AG08395 (cell line): ENCODE data around the gene MICU1.
A peak's percentile ranks its signal among the peaks of the same experiment; 100 is the strongest.

Experiments
- DNase-seq: peaks from one replicate; pipeline ENCODE4 v3.0.0; 2012; ENCODE audit warnings: mixed read lengths, low spot score

MICU1 gene

DNA sequence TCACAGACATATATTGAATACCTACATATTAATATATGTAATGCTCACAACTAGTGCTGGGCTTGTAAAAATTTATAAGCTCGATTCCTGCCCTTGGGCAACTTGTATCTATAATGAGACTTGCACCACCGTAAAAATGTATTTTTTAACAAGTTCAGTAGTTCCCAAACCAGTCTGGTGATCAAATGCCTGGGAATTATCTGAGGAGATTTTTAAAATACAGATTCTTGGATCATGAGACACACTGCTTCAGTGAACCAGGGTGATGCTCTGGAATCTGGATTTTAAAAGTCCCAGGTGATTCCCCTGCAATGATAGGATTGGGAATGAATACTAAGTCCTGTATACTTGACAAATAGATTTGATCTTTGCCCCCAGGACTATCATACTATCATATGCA, 4.3 kb upstream of the MICU1 start:
- DNase-seq: no peak

DNA sequence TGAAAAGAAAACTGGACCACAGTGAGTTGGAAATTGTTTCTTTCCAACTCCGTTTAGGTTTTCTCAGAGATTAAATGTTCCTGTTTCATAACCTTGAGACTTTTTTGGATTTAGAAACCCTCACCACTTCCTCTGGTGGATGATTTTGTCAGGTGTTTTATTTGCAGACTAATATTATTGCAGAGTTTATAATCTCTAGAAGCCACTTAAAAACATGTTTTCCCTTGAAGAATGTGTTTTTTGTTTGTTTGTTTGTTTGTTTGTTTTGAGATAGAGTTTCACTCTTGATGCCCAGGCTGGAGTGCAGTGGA, 520 bp upstream of the MICU1 start:
- DNase-seq: no peak

DNA sequence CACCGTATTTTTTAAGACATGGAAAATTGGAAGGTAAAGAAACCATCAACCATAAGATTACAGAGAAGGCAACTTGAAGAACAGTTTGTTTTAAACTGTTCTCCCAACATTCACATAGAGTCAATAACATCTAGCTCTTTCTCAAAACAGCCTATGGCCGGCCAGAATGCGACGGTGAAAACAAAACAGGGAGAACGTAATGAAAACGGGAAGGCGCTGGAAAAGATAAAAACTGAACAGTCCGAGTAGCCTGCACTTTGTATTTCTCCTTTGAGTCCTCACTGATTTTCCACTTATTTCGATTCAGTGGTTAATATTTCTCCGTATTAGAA, 637 bp downstream of the MICU1 start:
- DNase-seq: no peak

DNA sequence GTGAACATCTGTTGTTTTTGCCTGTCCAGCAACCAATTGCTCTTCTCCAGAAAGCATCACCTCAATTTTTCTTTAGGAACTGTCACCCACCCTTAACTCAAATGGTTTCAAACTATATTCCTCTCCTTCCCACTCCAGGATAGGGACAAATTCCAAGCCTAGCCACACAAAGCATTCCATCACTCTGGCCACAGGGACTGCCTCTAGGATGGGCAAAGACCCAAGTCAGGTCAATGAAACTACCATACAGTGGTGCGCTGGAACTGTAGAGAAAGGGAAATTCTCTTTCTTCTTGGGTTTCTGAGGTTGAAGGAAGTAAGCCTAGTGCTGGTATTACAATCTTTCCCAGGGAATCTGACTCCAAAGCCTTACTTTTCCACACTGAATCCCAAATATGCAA, 3.6 kb downstream of the MICU1 start:
- DNase-seq: no peak

DNA sequence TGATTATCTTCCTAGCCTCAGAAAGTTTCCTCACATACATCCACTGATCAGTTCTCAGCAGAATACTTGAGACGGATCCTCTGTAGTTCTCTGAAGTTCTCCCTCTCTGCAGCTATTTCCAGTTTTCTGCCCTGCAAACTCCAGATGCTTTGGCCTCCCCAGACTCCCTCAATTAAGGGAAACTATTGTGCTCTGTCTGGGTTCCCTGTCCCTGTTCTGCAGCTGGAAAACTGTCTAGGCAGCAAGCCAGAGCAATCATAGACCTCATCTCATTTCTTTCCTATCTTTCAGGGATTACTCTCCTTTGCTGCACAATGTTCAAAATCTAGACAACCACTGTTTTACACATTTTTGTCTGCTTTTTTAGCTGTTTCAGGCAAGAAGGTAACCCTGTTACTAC, 9.2 kb downstream of the MICU1 start:
- DNase-seq: no peak

DNA sequence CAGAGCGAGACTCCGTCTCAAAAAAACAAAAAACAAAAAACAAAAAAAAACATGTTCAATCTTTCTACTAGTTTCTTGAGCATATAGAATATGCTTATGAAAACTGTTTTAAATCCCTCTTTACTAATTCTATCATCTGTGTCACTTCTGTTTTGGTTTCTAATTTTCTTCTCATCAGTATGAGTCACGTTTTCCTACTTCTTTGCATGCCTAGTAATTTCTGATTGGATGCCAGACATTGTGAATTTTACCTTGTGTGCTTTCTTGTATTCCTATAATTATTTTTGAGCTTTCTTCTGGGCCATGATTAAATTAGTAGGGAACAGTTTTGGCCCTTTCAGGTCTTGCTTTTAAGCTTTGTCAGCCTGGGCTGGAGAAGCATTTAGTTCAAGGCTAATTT, 9.9 kb downstream of the MICU1 start:
- DNase-seq: no peak

DNA sequence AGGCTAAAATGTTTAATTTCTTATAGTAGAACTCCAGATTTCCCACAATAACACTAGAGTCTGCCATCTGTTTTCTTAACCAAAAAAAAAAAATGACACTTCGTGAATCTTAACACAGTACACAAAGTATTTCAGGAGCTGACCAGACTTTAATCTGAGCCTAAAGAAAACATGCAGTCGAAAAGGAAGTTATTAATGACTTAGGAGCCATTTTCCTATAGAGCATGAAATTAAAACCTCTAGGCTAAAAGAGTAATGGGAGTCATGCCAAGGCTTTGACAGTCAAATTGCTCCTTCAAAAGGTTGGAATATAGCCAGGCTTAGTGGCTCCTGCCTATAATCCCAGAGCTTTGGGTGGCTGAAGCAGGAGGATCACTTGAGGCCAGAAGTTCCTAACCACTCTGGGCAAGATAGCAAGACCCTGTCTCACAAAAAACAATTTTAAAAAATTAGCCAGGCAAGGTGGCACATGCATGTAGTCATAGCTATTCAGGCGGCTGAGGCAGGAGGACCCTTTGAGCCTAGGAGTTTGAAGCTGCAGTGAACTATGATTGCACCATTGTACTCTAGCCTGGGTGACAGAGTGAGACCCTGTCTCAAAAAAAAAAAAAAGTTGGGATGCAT, 13.6 kb downstream of the MICU1 start:
- DNase-seq: no peak

DNA sequence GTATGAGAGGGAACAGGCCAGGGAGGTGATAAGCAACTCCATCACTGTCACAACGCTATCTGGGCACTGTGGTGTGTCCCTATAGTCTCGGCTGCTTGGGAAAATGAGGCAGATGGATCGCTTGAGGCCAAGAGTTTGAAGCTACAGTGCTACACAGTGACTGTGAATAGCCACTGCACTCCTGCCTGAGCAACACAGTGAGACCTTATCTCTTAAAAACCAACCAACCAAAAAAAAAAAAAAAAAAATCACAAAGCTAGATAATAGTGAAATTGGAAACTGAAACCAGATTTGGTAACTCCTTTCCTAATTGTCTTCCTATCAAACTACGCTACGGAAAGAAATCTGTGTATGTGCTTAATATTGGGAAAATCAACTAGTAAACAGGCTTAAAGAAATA, 14.1 kb downstream of the MICU1 start:
- no peak for DNase-seq

DNA sequence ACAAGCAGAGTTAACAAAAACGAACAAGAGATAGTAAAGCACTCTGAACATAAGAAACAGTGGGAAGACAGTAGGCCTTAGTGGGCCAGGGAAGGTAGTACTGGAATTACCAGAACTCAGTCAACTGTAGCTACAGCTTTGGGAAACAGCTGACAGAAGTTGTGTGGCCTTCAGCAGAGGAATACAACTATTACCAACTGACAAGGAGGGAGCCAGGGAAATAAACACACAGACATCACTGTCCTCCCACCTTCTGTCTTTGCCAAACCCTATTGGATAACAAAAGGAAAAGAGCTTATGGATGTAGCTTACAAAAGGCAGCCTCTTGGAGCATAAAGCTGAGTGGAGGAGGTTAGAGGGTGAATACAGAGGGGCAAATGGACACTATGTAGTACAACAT, 15.4 kb downstream of the MICU1 start:
- DNase-seq: no peak

DNA sequence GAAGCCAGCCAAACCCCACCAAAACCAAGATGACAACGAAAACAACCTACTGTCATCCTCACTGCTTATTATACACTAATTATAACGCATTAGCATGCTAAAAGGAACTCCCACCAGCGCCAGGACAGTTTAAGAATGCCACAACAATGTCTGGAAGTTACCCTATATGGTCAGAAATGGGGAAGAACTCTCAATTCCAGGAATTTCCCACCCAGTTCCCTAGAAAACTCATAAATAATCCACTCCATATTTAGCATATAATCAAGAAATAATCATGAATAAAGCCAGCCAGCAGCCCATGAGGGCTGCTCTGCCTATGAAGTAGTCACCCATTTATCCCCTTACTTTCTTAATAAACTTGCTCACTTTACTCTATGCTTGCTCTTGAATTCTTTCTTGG, 20.8 kb downstream of the MICU1 start:
- DNase-seq: no peak

DNA sequence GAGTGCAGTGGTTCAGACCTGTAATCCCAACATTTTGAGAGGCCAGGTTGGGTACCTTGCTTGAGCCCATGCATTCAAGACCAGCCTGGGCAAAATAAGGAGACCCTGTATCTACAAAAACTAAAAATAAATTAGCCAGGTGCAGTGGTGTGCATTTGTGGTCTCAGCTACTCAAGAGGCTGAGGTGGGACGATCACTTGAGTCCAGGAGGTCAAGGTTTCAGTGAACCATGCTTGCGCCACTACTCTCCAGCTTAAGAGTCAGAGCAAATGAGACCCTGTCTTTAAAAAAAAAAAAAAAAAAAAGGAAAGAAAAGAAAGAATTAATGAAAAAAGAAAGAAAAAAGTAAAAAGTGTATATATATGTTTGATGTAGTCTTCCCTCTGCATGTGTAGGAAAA, 24.7 kb downstream of the MICU1 start:
- DNase-seq: no peak

DNA sequence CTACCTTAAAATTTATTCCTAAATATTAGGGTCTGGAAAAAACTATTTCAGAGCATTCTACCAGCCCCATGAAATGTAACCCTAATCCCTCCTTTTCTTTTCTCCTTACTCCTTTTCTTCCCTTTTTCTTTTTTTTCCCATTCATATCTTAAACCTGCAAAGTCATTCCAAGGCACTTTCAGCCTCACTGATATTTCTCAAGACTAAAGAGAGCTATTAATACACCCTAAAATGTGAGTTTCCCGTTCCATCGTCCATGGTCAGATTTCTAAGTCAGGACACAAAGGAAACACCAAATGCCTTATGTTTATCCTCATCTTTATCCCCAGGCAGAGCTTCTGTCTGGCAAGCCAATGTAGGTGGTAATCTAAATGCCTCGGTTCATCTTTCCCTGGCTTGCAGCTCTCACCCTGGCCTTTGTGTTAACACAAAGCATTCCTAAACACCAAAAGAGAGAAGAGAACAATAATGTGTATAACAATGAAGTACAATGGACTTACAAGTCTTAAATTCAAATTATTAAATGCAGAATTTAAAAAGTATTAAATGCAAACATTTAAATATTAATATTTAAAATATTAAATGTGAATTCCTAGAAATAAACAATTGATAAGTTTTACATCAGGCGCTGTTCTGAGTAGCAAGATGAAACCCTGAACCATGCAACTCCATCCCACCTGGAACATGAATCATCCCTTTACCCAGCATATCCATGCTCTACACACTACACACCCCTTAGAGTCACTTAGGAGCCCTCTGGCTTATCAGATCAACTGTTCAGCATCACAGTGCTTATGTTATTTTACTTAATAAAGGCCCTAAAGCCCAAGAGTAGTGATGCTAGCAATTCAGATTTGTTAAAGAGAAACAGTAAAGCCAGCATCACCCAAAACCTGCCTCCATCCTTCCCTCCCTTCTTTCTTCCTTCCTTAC, 26.8 kb downstream of the MICU1 start:
- DNase-seq: no peak

DNA sequence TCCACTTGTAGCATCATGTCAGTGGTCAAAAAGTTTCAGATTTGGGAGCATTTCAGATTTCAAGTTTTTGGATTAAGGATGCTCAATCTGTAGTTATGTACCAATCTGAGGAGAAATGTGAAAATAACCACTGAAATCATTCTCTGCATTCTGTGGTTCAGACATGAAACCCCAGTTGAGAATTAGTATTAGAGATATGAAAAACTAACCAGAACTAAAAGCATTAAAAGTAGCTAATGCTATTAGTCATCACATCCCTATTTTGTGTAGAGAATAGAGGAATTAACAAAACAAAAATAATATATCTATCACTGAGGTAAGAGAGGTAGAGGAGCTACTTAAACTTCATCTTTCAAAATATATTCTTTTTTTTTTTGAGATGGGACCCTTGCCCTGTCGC, 28.0 kb downstream of the MICU1 start:
- peak; percentile 47 for DNase-seq

DNA sequence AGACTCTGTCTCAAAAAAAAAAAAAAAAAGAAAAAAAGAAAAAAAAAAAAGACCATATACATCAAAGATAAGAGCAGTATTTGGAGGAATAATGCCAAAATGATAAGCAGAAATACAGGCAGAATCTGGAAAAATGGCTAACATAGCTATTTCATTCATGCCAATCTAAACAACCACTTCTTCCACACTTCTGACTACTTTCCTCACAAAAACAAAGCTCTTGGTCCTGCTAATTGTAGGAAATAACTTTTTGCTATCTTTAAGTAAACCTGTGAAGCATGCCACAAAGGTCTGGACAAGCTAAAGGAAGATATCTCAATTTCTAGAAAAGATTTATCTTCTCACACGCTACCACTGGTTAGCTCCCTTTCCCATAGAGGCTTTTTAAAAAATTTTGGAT, 30.4 kb downstream of the MICU1 start:
- no peak for DNase-seq

DNA sequence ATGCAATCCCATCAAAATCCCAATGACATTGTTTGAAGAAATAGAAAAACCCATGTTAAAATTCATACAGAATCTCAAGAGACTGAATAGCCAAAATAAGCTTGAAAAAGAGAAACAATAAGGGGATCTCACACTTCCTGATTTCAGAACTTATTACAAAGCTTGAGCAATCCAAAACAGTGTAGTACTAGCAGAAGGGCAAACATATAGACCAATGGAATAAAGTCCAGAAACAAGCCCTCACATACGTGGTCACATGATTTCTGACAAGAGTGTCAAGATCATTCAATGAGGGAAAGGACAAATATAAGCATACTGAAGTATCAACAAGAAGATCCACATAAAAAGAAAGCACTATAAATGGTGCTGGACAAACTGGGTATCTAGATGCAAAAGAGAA, 31.9 kb downstream of the MICU1 start:
- no peak for DNase-seq

DNA sequence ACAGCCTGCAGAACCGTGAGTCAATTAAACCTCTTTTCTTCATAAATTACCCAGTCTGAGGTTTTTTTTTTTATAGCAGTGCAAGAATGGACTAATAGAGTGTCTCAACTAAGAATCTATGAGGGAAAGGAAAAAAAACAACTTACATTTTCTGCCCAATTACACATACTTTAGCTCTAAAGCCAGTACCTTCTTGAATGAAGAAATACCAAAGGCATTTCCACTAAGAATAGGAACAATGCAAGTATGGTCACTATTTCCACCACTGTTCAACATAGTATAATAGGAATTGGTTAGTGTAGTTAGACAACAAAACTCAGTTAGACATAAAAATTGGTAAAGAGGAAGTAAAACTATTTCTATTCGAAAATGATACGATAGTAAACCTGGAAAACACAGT, 37.6 kb downstream of the MICU1 start:
- DNase-seq: no peak

DNA sequence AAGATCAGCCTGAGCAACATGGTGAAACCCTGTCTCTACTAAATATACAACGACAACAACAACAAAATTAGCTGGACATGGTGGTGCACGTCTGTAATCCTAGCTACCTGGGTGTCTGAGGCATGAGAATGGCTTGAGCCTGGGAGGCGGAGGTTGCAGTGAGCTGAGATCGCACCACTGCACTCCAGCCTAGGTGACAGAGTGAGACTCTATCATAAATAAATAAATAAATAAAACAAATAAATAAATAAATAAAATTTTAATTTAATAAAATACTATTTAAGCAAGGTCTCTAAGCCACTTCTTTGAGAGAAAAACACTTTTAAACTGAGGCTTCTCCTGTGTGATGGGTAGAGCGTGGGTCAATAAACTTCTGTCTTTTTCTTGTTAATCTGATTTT, 38.3 kb downstream of the MICU1 start:
- no peak for DNase-seq

DNA sequence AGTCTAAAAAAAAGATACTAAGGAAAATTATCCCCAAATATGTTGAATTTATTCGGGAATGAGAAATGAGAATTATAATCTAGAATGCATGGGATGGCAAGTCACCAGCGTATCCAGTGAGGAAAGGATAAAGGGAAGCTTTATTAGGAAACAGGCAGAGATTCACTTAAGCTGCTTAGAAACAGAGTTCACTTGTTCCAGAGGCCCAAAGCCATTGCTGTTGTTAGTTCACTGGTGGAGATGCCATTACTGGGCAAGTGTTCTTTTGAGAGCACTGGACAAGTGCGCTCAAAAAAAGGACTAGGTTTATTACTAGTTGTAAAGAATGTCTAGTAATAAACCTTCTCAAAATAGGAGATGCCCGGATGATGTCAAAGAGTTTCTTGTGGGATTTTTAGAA, 51.2 kb downstream of the MICU1 start:
- DNase-seq: no peak

DNA sequence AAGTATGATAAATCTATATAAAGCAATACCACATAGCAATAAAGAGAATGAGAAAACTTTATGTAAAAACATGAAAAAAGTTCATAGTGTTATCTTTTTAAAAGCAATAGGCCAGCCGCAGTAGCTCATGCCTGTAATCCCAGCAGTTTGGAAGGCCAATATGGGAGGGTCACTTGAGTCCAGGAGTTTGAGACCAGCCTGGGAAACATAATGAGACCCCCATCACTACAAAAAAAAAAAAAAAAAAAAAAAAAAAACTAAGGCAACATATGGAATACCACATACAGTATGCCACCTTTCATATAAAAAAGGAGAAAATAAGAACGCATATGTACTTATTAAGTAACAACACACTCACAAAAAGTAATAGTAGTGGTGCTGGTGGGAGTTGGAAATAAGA, 52.8 kb downstream of the MICU1 start:
- DNase-seq: no peak

DNA sequence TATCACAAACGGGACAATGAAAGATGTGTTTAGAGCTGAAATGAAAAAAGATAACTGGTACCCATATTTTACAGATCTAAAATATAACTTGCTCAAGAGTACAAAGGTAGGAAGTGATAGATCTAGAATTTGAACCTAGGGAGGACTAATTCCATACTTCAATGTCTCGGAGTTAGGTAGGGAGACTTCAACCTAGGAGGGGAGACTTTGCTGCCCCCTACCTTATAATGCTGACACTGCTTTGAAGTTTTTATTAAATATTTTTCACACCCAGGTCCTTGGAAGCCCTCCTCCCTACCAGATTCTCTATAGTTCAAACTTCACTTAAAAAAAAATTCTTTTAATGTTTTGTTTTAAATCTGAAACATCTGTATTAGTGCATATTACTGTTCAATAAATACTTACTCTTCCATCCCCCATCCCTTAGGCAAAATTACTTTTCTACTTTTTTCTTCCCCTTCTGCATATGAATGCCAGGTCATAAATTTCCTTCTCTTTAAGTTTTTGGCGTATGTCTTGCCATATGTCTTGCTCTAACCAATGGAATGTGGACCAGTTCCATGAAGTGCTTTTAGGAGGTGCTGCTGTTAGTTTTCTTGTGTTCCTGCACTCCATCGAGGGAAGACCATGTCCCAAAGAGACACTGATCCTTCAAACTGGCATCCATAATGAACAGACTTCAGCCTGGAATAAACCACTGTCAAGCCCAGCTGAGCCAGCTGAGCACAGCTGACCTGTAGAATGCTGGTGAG, 57.8 kb downstream of the MICU1 start:
- no peak for DNase-seq

DNA sequence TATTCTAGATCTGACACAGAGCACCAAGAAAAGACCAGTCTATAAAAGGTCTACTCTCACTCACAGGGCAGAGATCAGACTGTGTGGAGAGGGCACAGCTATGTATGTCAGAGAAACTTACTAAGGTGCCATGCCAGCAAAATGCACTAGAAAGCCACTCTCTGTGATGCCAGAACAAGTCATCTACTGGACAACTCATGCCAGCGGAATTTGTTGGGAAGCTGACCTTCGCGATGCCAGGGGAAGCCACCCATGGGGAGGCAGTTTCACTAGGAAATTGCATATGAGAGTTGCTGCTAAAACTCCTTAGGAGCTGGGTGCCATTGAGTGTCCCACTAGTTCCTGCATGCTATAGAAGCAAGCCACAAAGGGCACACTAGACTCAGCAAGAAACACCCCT, 58.5 kb downstream of the MICU1 start:
- peak; percentile 30 for DNase-seq

DNA sequence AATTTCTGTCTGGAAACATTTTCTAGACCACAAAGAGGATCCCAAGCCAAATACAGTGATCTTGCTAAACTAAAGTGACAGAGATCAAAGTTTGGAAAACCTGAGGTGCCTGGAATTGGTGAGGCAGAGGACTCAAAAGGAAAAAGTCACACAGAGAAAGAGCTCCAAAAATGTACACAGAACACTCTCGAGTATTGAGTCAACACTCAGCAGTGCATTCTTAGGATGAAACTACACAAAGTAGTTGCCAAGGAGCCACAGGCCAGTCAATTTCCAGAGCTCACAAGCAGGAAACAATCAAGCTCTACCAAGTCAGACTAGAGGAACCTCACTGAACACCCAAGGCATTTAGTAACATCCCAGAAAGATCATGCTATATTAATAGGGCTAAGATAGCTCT, 61.3 kb downstream of the MICU1 start:
- peak; percentile 86 for DNase-seq

DNA sequence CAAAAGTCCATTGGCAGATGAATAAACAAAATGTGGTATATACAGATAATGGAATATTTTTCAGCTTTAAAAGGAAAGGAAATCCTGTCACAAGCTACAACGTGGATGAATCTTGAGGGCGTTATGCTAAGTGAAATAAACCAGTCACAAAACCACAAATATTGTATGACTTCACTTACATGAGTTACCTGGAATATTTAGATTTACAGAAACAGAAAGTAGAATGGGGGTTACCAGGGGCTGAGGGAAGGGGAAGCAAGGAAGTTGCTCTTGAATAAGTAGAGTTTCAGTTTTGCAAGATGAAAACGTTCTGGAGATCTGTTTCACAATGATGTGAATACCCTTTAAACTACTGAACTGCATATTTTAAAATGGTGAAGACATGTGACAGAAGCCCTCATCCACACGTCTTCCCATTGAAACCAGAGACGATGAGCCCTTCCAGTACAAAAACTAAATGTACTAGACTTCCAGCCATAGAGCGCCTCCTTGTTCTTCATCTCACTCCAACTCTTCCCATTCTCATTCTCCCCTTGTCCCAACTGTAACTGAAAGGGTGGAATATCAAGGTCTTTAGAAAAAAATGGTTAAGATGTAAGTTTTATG, 62.4 kb downstream of the MICU1 start:
- no peak for DNase-seq
